Subcutaneous abdominal adipose tissue (tissue), 5 donors: ENCODE data around the gene UGGT1.

Experiments used
- H3K27ac ChIP-seq: one replicate; pipeline ENCODE4 v1.7.0; 2013; ENCODE audit warnings: low read depth, mild to moderate bottlenecking, inconsistent platforms, low read length, moderate library complexity
- H3K27me3 ChIP-seq, 5 donors: one replicate each; pipeline ENCODE4 v1.7.0; 2013; ENCODE audit warnings: low read length in 5 of 5, inconsistent platforms in 1 of 5; ENCODE audit not compliant: control insufficient read depth in 5 of 5, insufficient read depth in 4 of 5
- H3K36me3 ChIP-seq, 5 donors: one replicate each; pipeline ENCODE4 v1.7.0; 2013; ENCODE audit warnings: low read length in 5 of 5; ENCODE audit not compliant: control insufficient read depth in 5 of 5, insufficient read depth in 5 of 5
- H3K4me1 ChIP-seq, 5 donors: one replicate each; pipeline ENCODE4 v1.7.0; 2013; ENCODE audit warnings: low read length in 5 of 5, mild to moderate bottlenecking in 3 of 5, moderate library complexity in 1 of 5; ENCODE audit not compliant: control insufficient read depth in 5 of 5, insufficient read depth in 5 of 5
- H3K4me3 ChIP-seq, 5 donors: one replicate each; pipeline ENCODE4 v1.7.0; 2013; ENCODE audit warnings: low read length in 5 of 5, low read depth in 1 of 5
- H3K9ac ChIP-seq, 5 donors: one replicate each; pipeline ENCODE4 v1.7.0; 2013; ENCODE audit warnings: low read length in 5 of 5, mild to moderate bottlenecking in 4 of 5, moderate library complexity in 3 of 5
- H3K9me3 ChIP-seq, 5 donors: one replicate each; pipeline ENCODE4 v1.7.0; 2013; ENCODE audit warnings: low read length in 5 of 5; ENCODE audit not compliant: control insufficient read depth in 5 of 5
- donor health status: healthy.
- donor health status: healthy.
- donor health status: healthy.
- donor health status: healthy.
- donor health status: healthy.

Gene UGGT1

GRCh38 chr2:128064353-128064752, 26.6 kb upstream of the UGGT1 start:
- H3K27ac ChIP-seq, result no peak overlapping the region
- H3K4me1 ChIP-seq, result no peaks in the 10 kb centered on the region
- H3K36me3 ChIP-seq, result no peaks in the 10 kb centered on the region
- no peak overlapping the region for H3K9ac ChIP-seq
- no peaks in the 10 kb centered on the region for H3K27me3 ChIP-seq
- no peaks in the 10 kb centered on the region for H3K9me3 ChIP-seq
- H3K4me3 ChIP-seq, result no peak overlapping the region

- Histone ChIP-seq H3K27me3 (no peaks in the 10 kb centered on the region), H3K4me1 (no peaks in the 10 kb centered on the region), H3K9me3 (no peaks in the 10 kb centered on the region), H3K27ac (no peak overlapping the region), H3K36me3 (no peaks in the 10 kb centered on the region), H3K9ac (no peak overlapping the region), H3K4me3 (no peak overlapping the region)
These were observed 21.2 kb upstream of the UGGT1 start for GRCh38 chr2:128069769-128070168.

- H3K9ac ChIP-seq, result no peak overlapping the region
- no peaks in the 10 kb centered on the region for H3K9me3 ChIP-seq
- H3K4me1 ChIP-seq, result no peaks in the 10 kb centered on the region
- H3K27ac ChIP-seq, result no peak overlapping the region
- H3K27me3 ChIP-seq, result no peaks in the 10 kb centered on the region
- no peaks in the 10 kb centered on the region for H3K36me3 ChIP-seq
- no peak overlapping the region for H3K4me3 ChIP-seq
These were observed 17.7 kb upstream of the UGGT1 start for GRCh38 chr2:128073278-128073677.

- Histone ChIP-seq H3K27me3 (peaks cover 0 to 6% (median 0%) of the 10 kb centered on the region in 5 donors), H3K36me3 (no peaks in the 10 kb centered on the region), H3K4me3 (no peak overlapping the region), H3K27ac (no peak overlapping the region), H3K4me1 (no peaks in the 10 kb centered on the region), H3K9me3 (no peaks in the 10 kb centered on the region), H3K9ac (no peak overlapping the region)
These were observed 14.4 kb upstream of the UGGT1 start for GRCh38 chr2:128076461-128077106.

GRCh38 chr2:128084757-128085156, 6.2 kb upstream of the UGGT1 start:
- no peak overlapping the region for H3K9ac ChIP-seq
- H3K27me3 ChIP-seq, result peaks cover 0 to 9% (median 0%) of the 10 kb centered on the region in 5 donors
- H3K36me3 ChIP-seq, result no peaks in the 10 kb centered on the region
- H3K4me3 ChIP-seq, result no peak overlapping the region
- H3K27ac ChIP-seq, result no peak overlapping the region
- peaks cover 0 to 5% (median 0%) of the 10 kb centered on the region in 5 donors for H3K9me3 ChIP-seq
- H3K4me1 ChIP-seq, result no peaks in the 10 kb centered on the region

GRCh38 chr2:128086244-128086643, 4.8 kb upstream of the UGGT1 start:
- H3K4me1 ChIP-seq, result peaks cover 0 to 5% (median 0%) of the 10 kb centered on the region in 5 donors
- peaks cover 0 to 3% (median 0%) of the 10 kb centered on the region in 5 donors for H3K27me3 ChIP-seq
- no peaks in the 10 kb centered on the region for H3K36me3 ChIP-seq
- no peak overlapping the region for H3K27ac ChIP-seq
- no peak overlapping the region for H3K9ac ChIP-seq
- H3K9me3 ChIP-seq, result peaks cover 0 to 5% (median 0%) of the 10 kb centered on the region in 5 donors
- no peak overlapping the region for H3K4me3 ChIP-seq

- peak overlapping the region; percentile 69 for H3K27ac ChIP-seq
- H3K9ac ChIP-seq, result peak overlapping the region; percentile 73 to 93 (median 90)
- H3K36me3 ChIP-seq, result peaks cover 0 to 6% (median 0%) of the 10 kb centered on the region in 5 donors
- H3K27me3 ChIP-seq, result no peaks in the 10 kb centered on the region
- H3K4me1 ChIP-seq, result peaks cover 0 to 24% (median 15%) of the 10 kb centered on the region in 5 donors
- peak overlapping the region; percentile 90 to 99 (median 94) for H3K4me3 ChIP-seq
- no peaks in the 10 kb centered on the region for H3K9me3 ChIP-seq
These were observed 440 bp upstream of the UGGT1 start for GRCh38 chr2:128090575-128090944.

- Histone ChIP-seq H3K36me3 (peaks cover 0 to 6% (median 0%) of the 10 kb centered on the region in 5 donors), H3K4me3 (peak overlapping the region; percentile 92 to 99 (median 94)), H3K27ac (peak overlapping the region; percentile 69), H3K9ac (peak overlapping the region; percentile 32 to 93 (median 90)), H3K27me3 (no peaks in the 10 kb centered on the region), H3K9me3 (no peaks in the 10 kb centered on the region), H3K4me1 (peaks cover 0 to 24% (median 15%) of the 10 kb centered on the region in 5 donors)
These were observed 703 bp downstream of the UGGT1 start for GRCh38 chr2:128091726-128092080.

- Histone ChIP-seq H3K36me3 (peaks cover under 1 to 8% (median 4%) of the 10 kb centered on the region in 5 donors), H3K9ac (peak overlapping the region in 2 of 5 donors; percentile 0 to 40), H3K4me3 (no peak overlapping the region), H3K27me3 (no peaks in the 10 kb centered on the region), H3K9me3 (no peaks in the 10 kb centered on the region), H3K4me1 (peaks cover 0 to 24% (median 15%) of the 10 kb centered on the region in 5 donors), H3K27ac (no peak overlapping the region)
These were observed 1.7 kb downstream of the UGGT1 start for GRCh38 chr2:128092656-128093055.

- H3K4me3 ChIP-seq, result no peak overlapping the region
- H3K27me3 ChIP-seq, result no peaks in the 10 kb centered on the region
- H3K27ac ChIP-seq, result no peak overlapping the region
- H3K9me3 ChIP-seq, result no peaks in the 10 kb centered on the region
- H3K9ac ChIP-seq, result no peak overlapping the region
- H3K4me1 ChIP-seq, result peaks cover 0 to 24% (median 15%) of the 10 kb centered on the region in 5 donors
- H3K36me3 ChIP-seq, result peaks cover 4 to 16% (median 12%) of the 10 kb centered on the region in 5 donors
These were observed 2.8 kb downstream of the UGGT1 start for GRCh38 chr2:128093762-128094161.
